Measurements from ENCODE around the gene SCAI.

Gene SCAI

GRCh38 chr9:125074976-125075375, 68.4 kb downstream of the SCAI start:
- Histone ChIP-seq H3K27ac (ENCODE audit: extremely low read depth, low read depth, low read length) (no peak overlapping the region), H3K4me1 (ENCODE audit: control insufficient read depth, insufficient read depth, low read length) (no peaks in the 10 kb centered on the region), H3K4me3 (ENCODE audit: low read depth, low read length) (no peak overlapping the region), H3K9me3 (ENCODE audit: control insufficient read depth, insufficient read depth, low read depth, low read length) (no peaks in the 10 kb centered on the region), H3K36me3 (ENCODE audit: control insufficient read depth in 2 of 2, insufficient read depth in 1 of 2, low read length in 2 of 2) (no peaks in the 10 kb centered on the region)
- CTCF ChIA-PET, result interaction anchor here (0.6 kb wide), 1 partner anchor 308 kb away, joined by 3 read pairs; no protein-coding TSS in a partner anchor
- POLR2A ChIA-PET, result interaction anchor here (0.6 kb wide), 1 partner anchor 181 kb away, joined by 3 read pairs; no protein-coding TSS in a partner anchor
- no peak for TF ChIP-seq ZNF266 (tag by site-specific recombination; IDR thresholded peaks at IDR 0.05; ENCODE audit: low read depth)
- no peak for TF ChIP-seq ZNF354C (tag by site-specific recombination; IDR thresholded peaks at IDR 0.05; ENCODE audit: borderline replicate concordance, low read depth)
- TF ChIP-seq ZNF2 (tag by site-specific recombination; IDR thresholded peaks at IDR 0.05), result no peak
- TF ChIP-seq ZNF248 (tag by site-specific recombination; IDR thresholded peaks at IDR 0.05), result no peak
- TF ChIP-seq ZBTB48 (tag by site-specific recombination; IDR thresholded peaks at IDR 0.05), result no peak
- TF ChIP-seq PATZ1 (tag by site-specific recombination; IDR thresholded peaks at IDR 0.05), result no peak
- no peak for TF ChIP-seq ZNF350 (tag by site-specific recombination; IDR thresholded peaks at IDR 0.05)
- TF ChIP-seq ZNF146 (tag by site-specific recombination; IDR thresholded peaks at IDR 0.05), result no peak
- no peak for TF ChIP-seq MEIS1 (CRISPR knock-in tag; IDR thresholded peaks at IDR 0.05; ENCODE audit: borderline replicate concordance)
- TF ChIP-seq ZIC2 (tag by site-specific recombination; IDR thresholded peaks at IDR 0.05), result no peak
- no peak for TF ChIP-seq REPIN1 (tag by site-specific recombination; IDR thresholded peaks at IDR 0.05; ENCODE audit: low read depth)
- TF ChIP-seq SALL2 (tag by site-specific recombination; IDR thresholded peaks at IDR 0.05; ENCODE audit: borderline replicate concordance), result no peak
- TF ChIP-seq ZNF157 (tag by site-specific recombination; IDR thresholded peaks at IDR 0.05), result no peak

- H3K27ac ChIP-seq (ENCODE audit: extremely low read depth, low read depth, low read length), result no peak overlapping the region
- H3K9me3 ChIP-seq (ENCODE audit: control insufficient read depth, insufficient read depth, low read depth, low read length), result no peaks in the 10 kb centered on the region
- TF ChIP-seq ZNF837 (tag by site-specific recombination; IDR thresholded peaks at IDR 0.05), result no peak
- TF ChIP-seq ZNF629 (tag by site-specific recombination; IDR thresholded peaks at IDR 0.05), result peak; percentile 59
- TF ChIP-seq ZNF776 (tag by site-specific recombination; IDR thresholded peaks at IDR 0.05; ENCODE audit: borderline replicate concordance), result no peak
- peak; percentile 92 for TF ChIP-seq SCRT2 (tag by site-specific recombination; IDR thresholded peaks at IDR 0.05)
- no peak for TF ChIP-seq ZNF184 (tag by site-specific recombination; IDR thresholded peaks at IDR 0.05)
- peak; percentile 95 for TF ChIP-seq ATF2 (tag by site-specific recombination; IDR thresholded peaks at IDR 0.05; ENCODE audit: low read depth)
- TF ChIP-seq ZNF692 (tag by site-specific recombination; IDR thresholded peaks at IDR 0.05), result peak; percentile 88
- TF ChIP-seq ZFP69B (tag by site-specific recombination; IDR thresholded peaks at IDR 0.05), result peak; percentile 77
- no peak for TF ChIP-seq ZNF214 (tag by site-specific recombination; IDR thresholded peaks at IDR 0.05; ENCODE audit: borderline replicate concordance)
- H3K4me1 ChIP-seq (ENCODE audit: control insufficient read depth, insufficient read depth, low read length), result no peaks in the 10 kb centered on the region
- no peak overlapping the region for H3K4me3 ChIP-seq (ENCODE audit: low read depth, low read length)
- ChIA-PET CTCF (no interaction called here), POLR2A (no interaction called here)
- H3K36me3 ChIP-seq (ENCODE audit: control insufficient read depth in 2 of 2, insufficient read depth in 1 of 2, low read length in 2 of 2), result no peaks in the 10 kb centered on the region
Observed at GRCh38 chr9:125066839-125067619, 76.3 kb downstream of the SCAI start.
